Nephron (organoid): ENCODE results near the gene TACO1.
A peak's percentile ranks its signal among the peaks of the same experiment; 100 is the strongest.

Experiments used
- H3K27ac Mint-ChIP-seq, 3 experiments: 2 replicates each; pipeline ENCODE4 v1.8.0; 2020; ENCODE audit warnings: mixed read lengths in 3 of 3, mild to moderate bottlenecking in 2 of 3, moderate library complexity in 1 of 3
- H3K27me3 Mint-ChIP-seq: 2 replicates; pipeline ENCODE4 v1.8.0; 2021; ENCODE audit warnings: low read depth, mild to moderate bottlenecking, moderate library complexity, mixed read lengths
- H3K36me3 Mint-ChIP-seq: 2 replicates; pipeline ENCODE4 v1.8.0; 2020; ENCODE audit warnings: low read depth, mixed read lengths
- H3K4me1 Mint-ChIP-seq: 2 replicates; pipeline ENCODE4 v1.8.0; 2020; ENCODE audit warnings: mixed read lengths
- H3K4me3 Mint-ChIP-seq, 3 experiments: 2 replicates each; pipeline ENCODE4 v1.8.0; 2020; ENCODE audit warnings: mild to moderate bottlenecking in 3 of 3, mixed read lengths in 3 of 3, moderate library complexity in 2 of 3
- H3K9me3 Mint-ChIP-seq: 2 replicates; pipeline ENCODE4 v1.8.0; 2020; ENCODE audit warnings: mixed read lengths
- TF ChIP-seq, protein P1 (sequence below), 3 experiments: fragments of 200-600 bp; sonication (generic); IDR thresholded peaks; one replicate each; pipeline ENCODE4 v1.5.0; 2021; ENCODE audit warnings: antibody characterized with exemption in 3 of 3; ENCODE audit not compliant: unreplicated experiment in 3 of 3

The TACO1 gene

DNA sequence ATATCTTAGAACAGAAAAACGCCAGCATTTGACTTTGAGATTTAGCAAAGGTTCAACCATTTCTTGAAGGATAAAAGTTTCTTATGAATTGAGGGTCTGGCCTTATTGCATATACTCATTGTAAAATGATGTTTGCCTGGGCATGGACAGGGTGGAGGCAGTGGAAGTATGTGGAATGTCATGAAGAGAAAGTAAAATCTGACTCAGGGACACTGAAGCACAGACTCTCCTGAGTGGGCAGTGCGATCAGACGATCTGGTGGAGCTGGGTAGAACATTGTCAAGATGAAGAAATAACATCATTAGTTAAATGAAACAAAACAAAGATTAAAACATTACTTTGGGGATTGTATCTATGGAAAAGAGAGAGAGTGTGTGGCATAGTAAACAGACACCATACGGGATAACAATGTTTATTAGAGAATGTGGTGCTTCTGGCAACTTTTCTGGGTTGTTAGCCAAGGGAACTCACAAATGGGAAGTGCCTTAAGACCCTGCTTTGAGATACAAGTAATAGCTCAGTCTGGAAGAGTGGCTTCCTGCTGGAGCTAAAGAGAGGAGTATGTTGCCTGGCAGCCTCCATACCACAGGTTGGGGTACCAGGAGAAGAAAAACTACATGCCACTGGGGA lies 26.0 kb downstream of the TACO1 start:
- Mint-ChIP-seq H3K27me3 (no peaks in the 10 kb centered on the region), H3K9me3 (no peaks in the 10 kb centered on the region), H3K4me1 (peaks cover 25% of the 10 kb centered on the region), H3K4me3 (peak overlapping the region in 1 of 3 experiments; percentile 2), H3K27ac (no peak overlapping the region), H3K36me3 (no peaks in the 10 kb centered on the region)
- TF ChIP-seq, protein P1, sequence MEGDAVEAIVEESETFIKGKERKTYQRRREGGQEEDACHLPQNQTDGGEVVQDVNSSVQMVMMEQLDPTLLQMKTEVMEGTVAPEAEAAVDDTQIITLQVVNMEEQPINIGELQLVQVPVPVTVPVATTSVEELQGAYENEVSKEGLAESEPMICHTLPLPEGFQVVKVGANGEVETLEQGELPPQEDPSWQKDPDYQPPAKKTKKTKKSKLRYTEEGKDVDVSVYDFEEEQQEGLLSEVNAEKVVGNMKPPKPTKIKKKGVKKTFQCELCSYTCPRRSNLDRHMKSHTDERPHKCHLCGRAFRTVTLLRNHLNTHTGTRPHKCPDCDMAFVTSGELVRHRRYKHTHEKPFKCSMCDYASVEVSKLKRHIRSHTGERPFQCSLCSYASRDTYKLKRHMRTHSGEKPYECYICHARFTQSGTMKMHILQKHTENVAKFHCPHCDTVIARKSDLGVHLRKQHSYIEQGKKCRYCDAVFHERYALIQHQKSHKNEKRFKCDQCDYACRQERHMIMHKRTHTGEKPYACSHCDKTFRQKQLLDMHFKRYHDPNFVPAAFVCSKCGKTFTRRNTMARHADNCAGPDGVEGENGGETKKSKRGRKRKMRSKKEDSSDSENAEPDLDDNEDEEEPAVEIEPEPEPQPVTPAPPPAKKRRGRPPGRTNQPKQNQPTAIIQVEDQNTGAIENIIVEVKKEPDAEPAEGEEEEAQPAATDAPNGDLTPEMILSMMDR (IDR thresholded peaks at IDR 0.05; ENCODE audit: unreplicated experiment in 3 of 3) = no peak

DNA sequence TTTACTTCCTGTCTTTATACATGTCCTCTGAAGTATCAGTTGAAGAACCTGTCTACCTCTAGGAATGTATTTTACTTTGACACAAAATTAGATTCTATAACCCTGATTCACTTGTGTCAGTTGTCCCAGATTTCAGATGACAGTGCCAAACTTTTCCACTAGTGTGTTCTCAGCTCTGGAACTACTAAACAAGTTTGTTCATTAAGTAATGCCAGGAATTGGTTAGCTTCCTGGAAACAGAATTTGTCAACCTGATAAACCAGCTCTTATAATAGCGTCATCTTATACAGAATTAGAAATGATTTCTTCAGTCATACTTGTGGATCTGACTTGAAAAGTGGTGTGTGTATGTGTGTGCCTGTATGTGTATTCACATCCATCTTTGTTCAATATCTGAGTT lies 28.9 kb downstream of the TACO1 start:
- TF ChIP-seq, protein P1 (IDR thresholded peaks at IDR 0.05; ENCODE audit: unreplicated experiment in 3 of 3) = no peak
- peaks cover 4% of the 10 kb centered on the region for H3K36me3 Mint-ChIP-seq
- H3K4me3 Mint-ChIP-seq = no peak overlapping the region
- H3K9me3 Mint-ChIP-seq = no peaks in the 10 kb centered on the region
- H3K27me3 Mint-ChIP-seq = no peaks in the 10 kb centered on the region
- no peak overlapping the region for H3K27ac Mint-ChIP-seq
- H3K4me1 Mint-ChIP-seq = peaks cover 19% of the 10 kb centered on the region

DNA sequence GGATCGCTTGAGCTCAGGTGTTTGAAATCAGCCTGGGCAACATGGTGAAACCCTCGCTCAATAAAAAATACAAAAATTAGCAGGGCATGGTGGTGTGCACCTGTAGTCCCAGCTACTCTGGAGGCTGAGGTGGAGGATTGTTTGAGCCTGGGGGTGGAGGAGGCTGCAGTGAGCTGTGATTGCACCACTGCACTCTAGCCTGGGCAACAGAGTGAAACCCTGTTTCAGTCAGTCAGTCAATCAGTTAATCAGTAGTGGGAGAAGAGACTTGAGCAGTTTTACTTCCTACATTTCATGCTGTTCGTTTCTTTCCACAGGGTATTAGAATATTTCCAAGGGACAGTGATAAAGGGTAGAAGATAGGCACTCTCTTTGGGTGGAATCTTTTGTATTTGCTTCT lies 30.4 kb downstream of the TACO1 start:
- Mint-ChIP-seq H3K9me3 (no peaks in the 10 kb centered on the region), H3K4me1 (peaks cover 22% of the 10 kb centered on the region), H3K27ac (no peak overlapping the region), H3K4me3 (no peak overlapping the region), H3K27me3 (no peaks in the 10 kb centered on the region), H3K36me3 (peaks cover 13% of the 10 kb centered on the region)
- TF ChIP-seq, protein P1 (IDR thresholded peaks at IDR 0.05; ENCODE audit: unreplicated experiment in 3 of 3) = no peak

DNA sequence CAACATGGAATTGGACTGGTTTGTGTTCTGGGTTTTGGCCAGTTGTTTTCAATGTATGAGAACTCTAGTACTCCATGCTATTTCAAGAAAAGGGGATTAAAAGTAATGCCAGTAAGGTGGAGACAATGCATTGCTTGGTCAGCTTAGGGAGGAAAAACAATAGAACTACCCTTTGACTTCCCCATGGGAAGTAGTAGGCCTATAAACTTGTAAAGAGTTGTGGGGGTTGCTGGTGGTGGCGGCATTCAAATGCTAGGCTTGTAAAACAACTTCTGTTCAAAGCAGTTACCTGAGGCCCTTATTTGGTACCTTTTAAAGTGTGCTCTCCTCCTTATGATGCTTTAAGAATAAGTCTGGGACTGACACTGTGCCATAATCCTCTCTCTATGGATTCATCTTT lies 30.9 kb downstream of the TACO1 start:
- Mint-ChIP-seq H3K9me3 (no peaks in the 10 kb centered on the region), H3K27ac (peak overlapping the region in 1 of 3 experiments; percentile 30), H3K4me3 (no peak overlapping the region)

DNA sequence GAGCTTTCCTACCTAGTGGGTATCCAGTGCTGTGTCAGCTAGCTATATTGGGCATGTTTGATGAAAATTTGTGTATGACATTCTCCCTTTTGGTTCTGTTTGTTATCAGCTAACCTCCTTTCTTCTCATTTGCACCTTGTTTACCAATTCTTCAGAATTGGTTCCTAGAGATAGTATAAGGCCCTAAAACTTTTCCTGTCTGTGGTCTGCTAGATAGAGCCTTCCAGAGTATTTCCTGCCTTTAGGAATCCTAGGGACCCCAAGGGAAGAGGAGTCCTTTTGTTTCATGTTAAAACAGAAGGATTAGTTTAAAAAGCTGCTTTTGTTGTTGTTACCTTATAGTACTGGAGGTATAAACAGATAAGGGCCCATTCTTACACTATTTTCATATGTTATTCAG lies 33.0 kb downstream of the TACO1 start:
- H3K27me3 Mint-ChIP-seq = no peaks in the 10 kb centered on the region
- H3K27ac Mint-ChIP-seq = peak overlapping the region; percentile 81 to 91 (median 87)
- no peaks in the 10 kb centered on the region for H3K9me3 Mint-ChIP-seq
- TF ChIP-seq, protein P1 (IDR thresholded peaks at IDR 0.05; ENCODE audit: unreplicated experiment in 3 of 3) = no peak
- H3K4me3 Mint-ChIP-seq = no peak overlapping the region
- peaks cover 17% of the 10 kb centered on the region for H3K4me1 Mint-ChIP-seq
- H3K36me3 Mint-ChIP-seq = peaks cover 23% of the 10 kb centered on the region

More for the DNA sequence above, 30.9 kb downstream of the TACO1 start:
- TF ChIP-seq, protein P1 (IDR thresholded peaks at IDR 0.05; ENCODE audit: unreplicated experiment in 3 of 3) = no peak
- Mint-ChIP-seq H3K36me3 (peaks cover 19% of the 10 kb centered on the region), H3K27me3 (no peaks in the 10 kb centered on the region), H3K4me1 (peaks cover 19% of the 10 kb centered on the region)

DNA sequence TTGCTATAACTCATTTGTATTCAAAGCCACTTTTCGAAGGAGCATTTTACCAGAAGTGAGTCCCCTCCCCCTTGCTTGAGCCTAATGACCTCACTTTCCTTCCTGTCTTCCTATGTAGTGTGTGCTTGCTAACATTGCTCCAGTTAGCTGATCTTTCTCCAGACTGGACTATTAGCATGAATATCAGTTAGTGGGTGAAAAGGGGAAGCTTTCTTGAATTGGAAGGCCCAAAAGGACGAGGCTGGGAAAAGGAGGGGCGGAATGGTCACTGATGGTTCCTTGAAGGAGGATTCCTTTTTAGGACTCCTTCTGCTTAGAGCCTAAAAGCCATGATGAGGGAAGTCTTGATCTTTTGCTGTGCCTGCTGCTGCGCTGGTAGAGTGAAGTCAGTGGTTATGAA lies 33.5 kb downstream of the TACO1 start:
- Mint-ChIP-seq H3K36me3 (peaks cover 23% of the 10 kb centered on the region), H3K4me3 (no peak overlapping the region), H3K27ac (peak overlapping the region; percentile 81 to 91 (median 87)), H3K9me3 (no peaks in the 10 kb centered on the region), H3K4me1 (peaks cover 17% of the 10 kb centered on the region), H3K27me3 (no peaks in the 10 kb centered on the region)
- TF ChIP-seq, protein P1 (IDR thresholded peaks at IDR 0.05; ENCODE audit: unreplicated experiment in 3 of 3) = no peak
